HEK293T (cell line): ENCODE data around the gene CYGB.

Experiments used
- ARNT ChIP-seq: fragments of 450-650 bp; IDR thresholded peaks from 2 replicates; pipeline ENCODE4 v1.6.1; 2017; ENCODE audit warnings: mild to moderate bottlenecking
- ELF4 ChIP-seq: fragments of 450-650 bp; IDR thresholded peaks from 2 replicates; pipeline ENCODE4 v1.6.1; 2017; ENCODE audit warnings: antibody characterized with exemption
- FOXK2 ChIP-seq: fragments of 450-650 bp; IDR thresholded peaks from 2 replicates; pipeline ENCODE4 v1.6.1; 2016; ENCODE audit warnings: mild to moderate bottlenecking
- SP1 ChIP-seq: fragments of 450-650 bp; IDR thresholded peaks from 2 replicates; pipeline ENCODE4 v1.6.1; 2017

DNA sequence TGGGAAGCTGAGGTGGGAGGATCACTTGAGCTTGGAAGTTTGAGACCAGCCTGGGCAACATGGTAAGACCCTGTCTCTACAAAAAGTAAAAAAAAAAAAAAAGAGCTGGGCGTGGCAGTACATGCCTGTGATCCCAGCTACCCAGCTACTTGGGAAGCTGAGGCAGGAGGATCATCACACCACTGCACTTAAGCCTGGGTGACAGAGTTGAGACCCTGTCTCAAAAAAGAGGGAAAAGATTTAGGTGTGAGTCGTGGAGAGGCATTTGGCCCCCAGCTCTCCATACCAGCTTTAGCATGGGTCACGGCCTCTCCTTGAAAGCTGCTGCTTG, 29.1 kb upstream of the CYGB start:
- TF ChIP-seq FOXK2 (no peak), SP1 (no peak), ARNT (no peak), ELF4 (no peak)
